ENCODE data around the gene DYNC2LI1. TPM values are rescaled to one million over a fixed set of nuclear protein-coding genes. Genes with fewer than 3 reads are reported as not detected.

The DYNC2LI1 gene
- total and polyA plus RNA-seq, 2 of the 8 experiments (the other 6 are each of a cell fraction or from before 2014, with no cell fraction given) = 3.9 to 7.6 TPM

DNA sequence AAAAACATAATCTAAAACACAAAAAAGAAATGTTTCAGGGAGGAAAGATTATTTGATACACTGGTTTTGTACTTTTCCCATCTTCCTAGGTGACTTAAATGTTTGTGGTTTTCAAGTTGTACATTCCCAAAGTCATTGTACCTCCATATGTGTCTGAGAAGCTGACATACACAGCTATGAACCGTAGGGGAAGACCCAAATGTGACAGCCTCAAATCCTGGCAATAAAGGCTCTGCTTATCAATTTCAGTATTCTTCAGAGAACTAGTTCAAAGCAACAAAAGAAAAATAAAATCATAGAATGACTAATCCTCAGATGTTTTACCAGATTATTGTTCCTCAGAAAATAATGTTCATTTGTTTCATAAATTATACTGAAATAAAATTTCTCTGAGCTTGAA lies 2.5 kb downstream of the DYNC2LI1 start:
- 86% methylated on average over 1 of the region's 1 CpG; no CpG with 5 or more reads in 1 of the 2 experiments for WGBS, 2 experiments (ENCODE audit: extremely low coverage in 1 of 2, insufficient coverage in 1 of 2, insufficient read length in 1 of 2, insufficient replicate concordance in 2 of 2, low coverage in 1 of 2, low lambda C conversion rate in 2 of 2, missing lambda C conversion rate in 1 of 2)
- no peak overlapping the region for H3K14ac ChIP-seq (ENCODE audit: insufficient read length)
- H3K18ac ChIP-seq (ENCODE audit: extremely low read depth, low read length) = no peak overlapping the region
- H3K4ac ChIP-seq (replicated peaks; ENCODE audit: insufficient read length, low read depth, low read length) = no peak overlapping the region
- no peak overlapping the region for H4K91ac ChIP-seq (replicated peaks; ENCODE audit: insufficient read length, low read length)
- no peak overlapping the region for H4K8ac ChIP-seq (ENCODE audit: extremely low read depth, insufficient read depth, low read length)
- ChIA-PET CTCF (ENCODE audit: partially characterized antibody) (interaction anchor here (1.6 kb wide), 1 partner anchor 10 kb away, joined by 3 read pairs; no protein-coding TSS in a partner anchor), POLR2A (ENCODE audit: partially characterized antibody) (no interaction called here)
- no peaks in the 10 kb centered on the region for H4K20me1 ChIP-seq (replicated peaks in 1 of 2; ENCODE audit: control insufficient read depth in 1 of 2, insufficient read depth in 2 of 2, low read length in 2 of 2)
- H2BK120ac ChIP-seq (replicated peaks; ENCODE audit: low read depth, low read length) = no peak overlapping the region
- TF ChIP-seq CTBP2 (IDR thresholded peaks at IDR 0.05; ENCODE audit: borderline replicate concordance, insufficient read depth, insufficient read length, low read length) = no peak
- no peak for TF ChIP-seq EGR1 (IDR thresholded peaks at IDR 0.05; ENCODE audit: borderline replicate concordance, low read depth, low read length)
- TF ChIP-seq SRF (IDR thresholded peaks at IDR 0.05; ENCODE audit: low read depth, low read length) = no peak
- no peak for TF ChIP-seq KDM5A (IDR thresholded peaks at IDR 0.05; ENCODE audit: low read length)
- TF ChIP-seq GTF2F1 (IDR thresholded peaks at IDR 0.05; ENCODE audit: borderline replicate concordance, low read depth, low read length) = no peak
- no peak for TF ChIP-seq CHD1 (IDR thresholded peaks at IDR 0.05; ENCODE audit: low read depth, low read length)
- no peak for TF ChIP-seq JUN (IDR thresholded peaks at IDR 0.05; ENCODE audit: low read depth, low read length)
- TF ChIP-seq POLR2A (IDR thresholded peaks at IDR 0.05; ENCODE audit: control extremely low read depth in 1 of 2, low read depth in 2 of 2, low read length in 2 of 2) = no peak
- no peak for TF ChIP-seq CEBPB (IDR thresholded peaks at IDR 0.05; ENCODE audit: low read depth, low read length)
- no peak for TF ChIP-seq JUND (IDR thresholded peaks at IDR 0.05; ENCODE audit: low read length)
- H2BK12ac ChIP-seq (ENCODE audit: low read depth, low read length) = no peak overlapping the region
- H3K4me1 ChIP-seq (replicated peaks in 1 of 4; ENCODE audit: control insufficient read depth in 3 of 4, insufficient read depth in 4 of 4, low read length in 3 of 4) = peaks cover 0 to 3% (median 0%) of the 10 kb centered on the region in 4 experiments; a peak in 1 of 7 replicates
- no peak overlapping the region for H3K56ac ChIP-seq (replicated peaks; ENCODE audit: insufficient read length, low read depth, low read length)
- no peak overlapping the region for H3K4me2 ChIP-seq (ENCODE audit: insufficient read depth in 1 of 2, low read depth in 2 of 2, low read length in 2 of 2)
- no peaks in the 10 kb centered on the region for H3K9me3 ChIP-seq (ENCODE audit: insufficient read depth in 2 of 2, low read depth in 1 of 2, low read length in 1 of 2)
- DNase-seq (ENCODE audit: low read depth in 1 of 2, low spot score in 2 of 2) = no peak
- no peak overlapping the region for H2BK15ac ChIP-seq (ENCODE audit: low read length)
- no peaks in the 10 kb centered on the region for H3K79me1 ChIP-seq (ENCODE audit: low read depth, low read length)
- no peak overlapping the region for H2AFZ ChIP-seq (ENCODE audit: low read length)
- no peak overlapping the region for H4K5ac ChIP-seq (ENCODE audit: insufficient read length, low read depth, low read length)
- no peak overlapping the region for H3K23ac ChIP-seq (ENCODE audit: insufficient read length)
- no peak overlapping the region for H2BK20ac ChIP-seq (ENCODE audit: low read length)
- H3K4me3 ChIP-seq (ENCODE audit: extremely low read depth in 1 of 4, insufficient read depth in 2 of 4, low read depth in 3 of 4, low read length in 4 of 4) = no peak overlapping the region
- no peak for FAIRE-seq
- no peak overlapping the region for H3K9ac ChIP-seq (replicated peaks in 1 of 4; ENCODE audit: extremely low read depth in 1 of 4, low read depth in 3 of 4, low read length in 3 of 4)
- no peaks in the 10 kb centered on the region; a peak in 1 of 8 replicates for H3K36me3 ChIP-seq (ENCODE audit: control insufficient read depth in 2 of 4, insufficient read depth in 4 of 4, low read length in 3 of 4)
- no peak overlapping the region for H2AK5ac ChIP-seq (ENCODE audit: low read depth, low read length)
- no peak overlapping the region for H3K27ac ChIP-seq (ENCODE audit: low read depth, low read length)
- no peaks in the 10 kb centered on the region for H3K27me3 ChIP-seq (replicated peaks in 1 of 4; ENCODE audit: control insufficient read depth in 3 of 4, extremely low read depth in 1 of 4, insufficient read depth in 3 of 4, low read length in 3 of 4)
- no peaks in the 10 kb centered on the region for H3K79me2 ChIP-seq (ENCODE audit: control insufficient read depth in 1 of 2, insufficient read depth in 2 of 2, low read length in 2 of 2)
- H2BK5ac ChIP-seq (ENCODE audit: low read depth, low read length) = no peak overlapping the region
- no peaks in the 10 kb centered on the region for H3K23me2 ChIP-seq (ENCODE audit: low read depth, low read length)
